Trophoblast cell (in vitro differentiated cells and primary cell): ENCODE data around the gene CASZ1.

ENCODE experiments used
- DNase-seq, 2 donors: peaks; one replicate each; pipeline ENCODE4 v3.0.0-alpha.2; 2016
- H2AFZ ChIP-seq: 2 replicates; pipeline ENCODE4 v1.6.1; 2013; ENCODE audit warnings: low read length, moderate library complexity, mild to moderate bottlenecking; ENCODE audit not compliant: insufficient read depth, poor library complexity
- H2AK5ac ChIP-seq: 2 replicates; pipeline ENCODE4 v1.6.1; 2013; ENCODE audit warnings: mild to moderate bottlenecking, low read length
- H2BK120ac ChIP-seq: 2 replicates; pipeline ENCODE4 v1.6.1; 2013; ENCODE audit warnings: low read length, mild to moderate bottlenecking, moderate library complexity; ENCODE audit not compliant: insufficient read depth, poor library complexity
- H2BK12ac ChIP-seq: 2 replicates; pipeline ENCODE4 v1.6.1; 2013; ENCODE audit warnings: mild to moderate bottlenecking, low read length, moderate library complexity
- H2BK5ac ChIP-seq: 2 replicates; pipeline ENCODE4 v1.6.1; 2013; ENCODE audit warnings: low read length, low read depth, moderate library complexity, mild to moderate bottlenecking; ENCODE audit not compliant: poor library complexity
- H3K14ac ChIP-seq: 2 replicates; pipeline ENCODE4 v1.6.1; 2013; ENCODE audit warnings: mild to moderate bottlenecking, low read length
- H3K18ac ChIP-seq: 2 replicates; pipeline ENCODE4 v1.6.1; 2013; ENCODE audit warnings: mild to moderate bottlenecking, low read length
- H3K23ac ChIP-seq: 2 replicates; pipeline ENCODE4 v1.6.1; 2013; ENCODE audit warnings: low read length
- H3K27ac ChIP-seq: 2 replicates; pipeline ENCODE4 v1.5.1; 2013; ENCODE audit warnings: low read depth, mild to moderate bottlenecking, inconsistent platforms, low read length, moderate library complexity
- H3K27me3 ChIP-seq: 2 replicates; pipeline ENCODE4 v1.6.1; 2013; ENCODE audit warnings: inconsistent platforms, mild to moderate bottlenecking, low read length, moderate library complexity; ENCODE audit not compliant: insufficient read depth
- H3K36me3 ChIP-seq, 2 experiments: 1 replicate in 1 of 2; 2 replicates in 1 of 2; pipeline ENCODE4 v1.6.1; 2013; ENCODE audit warnings: low read length in 2 of 2, mild to moderate bottlenecking in 2 of 2, moderate library complexity in 1 of 2; ENCODE audit not compliant: insufficient read depth in 2 of 2, control insufficient read depth in 1 of 2
- H3K4ac ChIP-seq: 2 replicates; pipeline ENCODE4 v1.6.1; 2013; ENCODE audit warnings: low read depth, mild to moderate bottlenecking, low read length, moderate library complexity
- H3K4me1 ChIP-seq, 2 experiments: 1 replicate in 1 of 2; 2 replicates in 1 of 2; pipeline ENCODE4 v1.6.1; 2013; ENCODE audit warnings: low read length in 2 of 2, mild to moderate bottlenecking in 2 of 2, moderate library complexity in 1 of 2; ENCODE audit not compliant: insufficient read depth in 2 of 2, control insufficient read depth in 1 of 2
- H3K4me2 ChIP-seq: 2 replicates; pipeline ENCODE4 v1.6.1; 2013; ENCODE audit warnings: inconsistent platforms, mild to moderate bottlenecking, low read length, moderate library complexity
- H3K4me3 ChIP-seq: 2 replicates; pipeline ENCODE4 v1.5.1; 2013; ENCODE audit warnings: mild to moderate bottlenecking, low read depth, low read length, inconsistent platforms
- H3K79me1 ChIP-seq: one replicate; pipeline ENCODE4 v1.6.1; 2013; ENCODE audit warnings: low read length
- H3K79me2 ChIP-seq: 2 replicates; pipeline ENCODE4 v1.6.1; 2013; ENCODE audit warnings: low read length, mild to moderate bottlenecking; ENCODE audit not compliant: control insufficient read depth, insufficient read depth, poor library complexity
- H3K9ac ChIP-seq: 2 replicates; pipeline ENCODE4 v1.6.1; 2013; ENCODE audit warnings: mild to moderate bottlenecking, low read length
- H3K9me3 ChIP-seq: 2 replicates; pipeline ENCODE4 v1.6.1; 2013; ENCODE audit warnings: low read depth, mild to moderate bottlenecking, control low read depth, inconsistent platforms, low read length; ENCODE audit not compliant: insufficient read depth
- H4K12ac ChIP-seq: 2 replicates; pipeline ENCODE4 v1.6.1; 2013; ENCODE audit warnings: low read depth, mild to moderate bottlenecking, low read length, moderate library complexity
- H4K8ac ChIP-seq: 2 replicates; pipeline ENCODE4 v1.6.1; 2013; ENCODE audit warnings: low read depth, mild to moderate bottlenecking, low read length, moderate library complexity
- H4K91ac ChIP-seq: one replicate; pipeline ENCODE4 v1.6.1; 2013; ENCODE audit warnings: low read depth, mild to moderate bottlenecking, low read length, moderate library complexity
- whole genome bisulfite sequencing: extraction: QIAGEN DNeasy Blood & Tissue Kit; methylation state at CpG from one replicate; pipeline ENCODE4 v1.1.7; 2013; ENCODE audit warnings: missing lambda C conversion rate; ENCODE audit not compliant: insufficient read length, insufficient coverage; ENCODE audit errors: extremely low coverage; 5-methylcytosine and 5-hydroxymethylcytosine counted together

Gene CASZ1

DNA sequence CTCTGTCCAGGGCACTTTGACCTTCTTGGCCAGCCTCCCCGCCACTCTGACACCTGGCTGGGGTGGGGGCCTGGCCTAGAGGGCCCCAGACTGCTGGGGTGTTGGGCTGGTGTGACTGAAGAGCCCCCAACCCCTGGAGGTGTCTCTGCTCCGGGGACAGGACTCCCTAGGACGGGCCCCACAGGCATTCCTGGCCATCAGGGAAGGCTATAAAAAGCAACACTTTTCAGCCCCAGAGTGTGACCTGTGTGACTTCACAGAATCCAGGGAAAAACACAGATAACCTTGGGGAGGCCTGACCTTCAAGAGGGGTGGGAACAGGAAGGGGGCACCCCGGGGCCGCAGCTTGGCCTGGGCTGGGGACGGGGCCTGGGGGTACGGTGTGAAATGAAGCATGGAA lies 24.0 kb upstream of the CASZ1 start:
- no peak overlapping the region for H3K4me3 ChIP-seq
- no CpG with 5 or more reads among the region's 7 CpGs for WGBS
- peaks cover 0 to 3% of the 10 kb centered on the region in 2 experiments for H3K4me1 ChIP-seq
- no peak overlapping the region for H2BK120ac ChIP-seq
- H3K4ac ChIP-seq: no peak overlapping the region
- no peaks in the 10 kb centered on the region for H3K9me3 ChIP-seq
- H4K8ac ChIP-seq: no peak overlapping the region
- H2AK5ac ChIP-seq: no peak overlapping the region
- no peak overlapping the region for H3K18ac ChIP-seq
- H4K91ac ChIP-seq: no peak overlapping the region
- no peak overlapping the region for H3K9ac ChIP-seq
- H4K12ac ChIP-seq: no peak overlapping the region
- no peak overlapping the region for H2BK5ac ChIP-seq
- H3K4me2 ChIP-seq: no peak overlapping the region
- H3K27me3 ChIP-seq: no peaks in the 10 kb centered on the region
- H3K14ac ChIP-seq: no peak overlapping the region
- H3K23ac ChIP-seq: no peak overlapping the region
- no peak overlapping the region for H2BK12ac ChIP-seq
- no peaks in the 10 kb centered on the region for H3K79me1 ChIP-seq
- H2AFZ ChIP-seq: no peak overlapping the region
- no peak for DNase-seq
- H3K27ac ChIP-seq: no peak overlapping the region
- H3K79me2 ChIP-seq: no peaks in the 10 kb centered on the region
- H3K36me3 ChIP-seq: no peaks in the 10 kb centered on the region

DNA sequence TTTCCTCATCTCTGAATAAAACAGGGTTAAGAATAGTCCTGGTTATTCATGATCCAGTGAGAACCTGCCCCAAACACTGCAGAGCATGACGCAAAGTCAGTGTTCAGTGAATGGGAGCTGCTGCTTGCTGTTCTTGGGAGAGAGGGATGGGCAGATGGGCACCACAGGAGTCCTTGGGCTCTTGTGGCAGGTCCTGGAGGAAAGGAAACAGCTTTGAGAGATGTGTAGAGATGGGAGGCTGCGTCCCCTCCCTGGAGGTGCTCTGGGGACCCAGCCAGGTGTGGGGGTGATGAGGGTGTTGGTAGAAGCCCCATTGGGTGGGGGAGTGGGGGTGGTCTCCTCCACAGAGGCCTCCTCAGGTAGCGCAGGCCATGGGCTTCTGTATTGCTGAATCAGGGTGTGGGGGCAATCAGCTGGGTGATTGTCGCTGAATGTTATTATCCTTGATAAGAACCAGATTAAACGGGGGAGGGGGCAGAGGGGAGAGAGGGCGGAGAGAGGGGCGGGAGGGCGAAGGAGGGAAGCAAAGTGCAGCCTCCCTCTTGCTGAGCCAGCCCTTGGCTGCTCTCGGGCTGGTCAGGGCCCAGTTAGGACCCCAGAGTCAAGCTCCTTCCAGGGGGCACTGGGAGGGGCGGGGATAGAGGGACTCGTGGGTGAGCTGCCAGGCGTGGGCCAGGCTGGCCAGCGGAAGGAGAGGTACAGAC lies 22.9 kb upstream of the CASZ1 start:
- no peak overlapping the region for H3K4me2 ChIP-seq
- H4K12ac ChIP-seq: no peak overlapping the region
- no peak overlapping the region for H2AFZ ChIP-seq
- DNase-seq: no peak
- H2BK120ac ChIP-seq: no peak overlapping the region
- H3K27me3 ChIP-seq: no peaks in the 10 kb centered on the region
- no peak overlapping the region for H3K4me3 ChIP-seq
- no peaks in the 10 kb centered on the region for H3K36me3 ChIP-seq
- H3K4me1 ChIP-seq: no peaks in the 10 kb centered on the region
- no peaks in the 10 kb centered on the region for H3K79me1 ChIP-seq
- no peak overlapping the region for H3K9ac ChIP-seq
- no peak overlapping the region for H4K91ac ChIP-seq
- H4K8ac ChIP-seq: no peak overlapping the region
- H3K9me3 ChIP-seq: no peaks in the 10 kb centered on the region
- no peak overlapping the region for H2BK5ac ChIP-seq
- no peak overlapping the region for H2BK12ac ChIP-seq
- H3K18ac ChIP-seq: no peak overlapping the region
- H2AK5ac ChIP-seq: no peak overlapping the region
- no peaks in the 10 kb centered on the region for H3K79me2 ChIP-seq
- H3K23ac ChIP-seq: no peak overlapping the region
- H3K4ac ChIP-seq: no peak overlapping the region
- H3K27ac ChIP-seq: no peak overlapping the region
- no CpG with 5 or more reads among the region's 13 CpGs for WGBS
- no peak overlapping the region for H3K14ac ChIP-seq

DNA sequence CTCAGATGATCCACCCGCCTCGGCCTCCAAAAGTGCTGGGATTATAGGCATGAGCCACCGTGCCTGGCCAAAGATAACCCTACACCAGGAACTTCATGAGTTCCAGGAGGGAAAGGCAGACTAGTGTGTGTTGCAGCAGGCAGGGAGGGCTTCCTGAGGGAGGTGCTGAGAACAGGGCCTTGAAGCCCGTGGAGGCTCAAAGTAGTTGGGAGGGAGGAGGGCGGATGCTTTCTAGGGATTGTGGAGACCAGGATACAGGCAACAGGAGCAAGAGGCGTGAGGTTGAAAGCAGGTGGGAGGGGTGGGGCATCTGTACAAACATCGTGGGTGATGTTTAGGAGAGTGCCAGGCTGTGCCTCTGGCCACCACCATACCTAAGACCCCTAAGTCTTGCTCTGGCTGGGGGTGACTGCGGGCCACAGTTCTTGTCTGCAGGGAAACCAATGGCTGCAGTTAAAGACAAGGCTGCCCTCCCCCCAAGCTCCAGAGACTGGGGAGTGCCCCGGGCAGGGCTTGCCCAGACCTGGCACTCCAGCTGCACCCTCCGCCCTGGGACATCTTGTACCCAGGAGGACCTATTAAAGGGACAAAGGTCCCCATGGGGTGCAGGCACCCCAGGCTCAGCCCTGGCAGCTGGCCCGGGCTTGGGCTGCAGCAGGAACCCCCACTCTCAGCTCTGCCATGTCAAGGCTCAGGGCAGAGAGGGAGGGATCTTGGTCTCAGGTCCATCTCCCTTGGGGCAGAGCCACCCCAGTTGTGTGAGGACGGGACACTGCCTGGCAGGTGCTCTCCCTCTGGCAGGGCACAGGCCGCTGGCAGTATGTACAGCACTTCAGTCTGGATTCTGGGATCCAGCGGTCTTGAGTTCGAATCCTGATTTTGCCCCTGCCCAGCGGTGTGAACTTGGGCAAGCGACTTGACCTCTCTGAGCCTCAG lies 22.1 kb upstream of the CASZ1 start:
- Histone ChIP-seq H4K91ac (no peak overlapping the region), H3K27ac (no peak overlapping the region), H3K4ac (no peak overlapping the region), H3K79me2 (no peaks in the 10 kb centered on the region), H3K79me1 (no peaks in the 10 kb centered on the region), H2AFZ (no peak overlapping the region), H3K27me3 (no peaks in the 10 kb centered on the region), H3K9me3 (no peaks in the 10 kb centered on the region), H4K12ac (no peak overlapping the region), H3K4me2 (no peak overlapping the region), H3K4me1 (no peaks in the 10 kb centered on the region), H3K18ac (no peak overlapping the region), H3K4me3 (no peak overlapping the region), H3K36me3 (no peaks in the 10 kb centered on the region), H2BK12ac (no peak overlapping the region), H3K9ac (no peak overlapping the region), H2AK5ac (no peak overlapping the region), H3K14ac (no peak overlapping the region), H3K23ac (no peak overlapping the region), H2BK5ac (no peak overlapping the region), H2BK120ac (no peak overlapping the region), H4K8ac (no peak overlapping the region)
- no CpG with 5 or more reads among the region's 17 CpGs for WGBS
- no peak for DNase-seq

DNA sequence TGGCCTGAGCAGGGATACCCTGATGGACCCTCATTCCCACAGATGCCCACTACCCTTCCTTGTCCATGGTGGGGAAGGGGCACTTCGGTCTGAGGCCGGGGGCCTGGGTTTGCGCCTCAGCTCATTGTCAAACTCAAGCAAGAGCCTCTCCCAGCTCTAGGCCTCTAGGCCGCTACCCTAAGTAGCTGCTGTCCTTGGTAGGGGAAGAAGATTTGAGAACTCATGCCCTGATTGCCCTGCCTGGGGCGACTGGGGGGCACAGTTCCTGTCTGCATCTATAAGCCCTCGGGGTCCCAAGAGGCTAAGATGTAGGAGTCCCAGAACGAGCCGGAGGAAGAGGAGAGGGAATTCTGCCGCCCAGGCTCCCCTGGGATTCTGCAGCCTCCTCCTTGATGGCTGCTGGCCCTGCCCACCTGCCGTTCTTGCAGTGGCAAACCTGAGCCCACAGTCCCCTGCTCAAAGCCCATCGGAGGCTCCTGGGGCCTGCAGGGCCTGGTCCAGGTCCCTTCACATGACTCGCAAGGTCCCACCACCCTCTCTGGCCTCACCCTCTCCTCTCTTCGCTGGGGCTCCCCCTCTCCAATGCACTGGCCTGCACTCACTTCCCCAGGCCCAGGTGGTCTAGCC lies 20.4 kb upstream of the CASZ1 start:
- H3K9ac ChIP-seq: no peak overlapping the region
- H3K4me2 ChIP-seq: no peak overlapping the region
- no CpG with 5 or more reads among the region's 13 CpGs for WGBS
- H2BK120ac ChIP-seq: no peak overlapping the region
- H3K14ac ChIP-seq: no peak overlapping the region
- H3K4me3 ChIP-seq: no peak overlapping the region
- no peak overlapping the region for H3K4ac ChIP-seq
- H3K4me1 ChIP-seq: no peaks in the 10 kb centered on the region
- no peak for DNase-seq
- H2AFZ ChIP-seq: no peak overlapping the region
- no peak overlapping the region for H3K18ac ChIP-seq
- no peak overlapping the region for H4K12ac ChIP-seq
- no peak overlapping the region for H4K8ac ChIP-seq
- H3K27ac ChIP-seq: no peak overlapping the region
- H2AK5ac ChIP-seq: no peak overlapping the region
- H4K91ac ChIP-seq: no peak overlapping the region
- H3K79me2 ChIP-seq: no peaks in the 10 kb centered on the region
- H3K36me3 ChIP-seq: no peaks in the 10 kb centered on the region
- H3K9me3 ChIP-seq: no peaks in the 10 kb centered on the region
- no peaks in the 10 kb centered on the region for H3K27me3 ChIP-seq
- H3K23ac ChIP-seq: no peak overlapping the region
- H3K79me1 ChIP-seq: no peaks in the 10 kb centered on the region
- no peak overlapping the region for H2BK12ac ChIP-seq
- H2BK5ac ChIP-seq: no peak overlapping the region
